HG03439 (cell line): ENCODE data around the gene PSAT1.

ENCODE experiments used
- ATAC-seq: cut with Tn5 transposase; IDR thresholded peaks from one replicate; pipeline ENCODE4 v1.9.1; 2021; ENCODE audit warnings: mild to moderate bottlenecking, moderate library complexity; ENCODE audit not compliant: unreplicated experiment

Gene PSAT1

GRCh38 chr9:78292026-78292425, 4.9 kb upstream of the PSAT1 start:
- ATAC-seq: no peak

- ATAC-seq: no peak
These were observed 4.0 kb upstream of the PSAT1 start for GRCh38 chr9:78292716-78293497.

- no peak for ATAC-seq
These were observed 2.4 kb upstream of the PSAT1 start for GRCh38 chr9:78294290-78295176.

- no peak for ATAC-seq
These were observed 1.7 kb upstream of the PSAT1 start for GRCh38 chr9:78295177-78295575.

- ATAC-seq: no peak
These were observed 1.2 kb upstream of the PSAT1 start for GRCh38 chr9:78295731-78296130.

- no peak for ATAC-seq
These were observed 578 bp upstream of the PSAT1 start for GRCh38 chr9:78296201-78296892.

GRCh38 chr9:78297672-78297961, 692 bp downstream of the PSAT1 start:
- no peak for ATAC-seq

- ATAC-seq: no peak
These were observed 1.3 kb downstream of the PSAT1 start for GRCh38 chr9:78298046-78298765.

- no peak for ATAC-seq
These were observed 3.3 kb downstream of the PSAT1 start for GRCh38 chr9:78300209-78300608.

- ATAC-seq: no peak
These were observed 4.5 kb downstream of the PSAT1 start for GRCh38 chr9:78301466-78301865.

GRCh38 chr9:78303377-78304062, 6.6 kb downstream of the PSAT1 start:
- no peak for ATAC-seq

- no peak for ATAC-seq
These were observed 7.4 kb downstream of the PSAT1 start for GRCh38 chr9:78304357-78304756.

GRCh38 chr9:78306222-78307076, 9.5 kb downstream of the PSAT1 start:
- no peak for ATAC-seq

- ATAC-seq: no peak
These were observed 10.4 kb downstream of the PSAT1 start for GRCh38 chr9:78307360-78307759.

- no peak for ATAC-seq
These were observed 12.1 kb downstream of the PSAT1 start for GRCh38 chr9:78309066-78309465.

GRCh38 chr9:78311075-78311474, 14.2 kb downstream of the PSAT1 start:
- no peak for ATAC-seq

GRCh38 chr9:78311886-78312524, 15.1 kb downstream of the PSAT1 start:
- no peak for ATAC-seq

GRCh38 chr9:78314550-78314949, 17.6 kb downstream of the PSAT1 start:
- no peak for ATAC-seq
